GM23248 (cell line): Measurements from ENCODE around the gene MAP3K1.

Source experiments
- EZH2 ChIP-seq: fragments of 200-600 bp; sonication (generic); IDR thresholded peaks from 2 replicates; pipeline ENCODE4 v1.6.1; 2018; ENCODE audit warnings: antibody characterized with exemption, mild to moderate bottlenecking; ENCODE audit not compliant: insufficient read depth, poor library complexity, severe bottlenecking
- EZH2phosphoT487 ChIP-seq: fragments of 200-600 bp; sonication (generic); IDR thresholded peaks from 2 replicates; pipeline ENCODE4 v1.6.1; 2018; ENCODE audit warnings: antibody characterized with exemption, moderate library complexity, mild to moderate bottlenecking, low read depth; ENCODE audit not compliant: insufficient read depth

GRCh38 chr5:56810826-56811225 is 4.5 kb upstream of the MAP3K1 start:
- TF ChIP-seq EZH2 (no peak), EZH2phosphoT487 (no peak)
